Progenitor cell of endocrine pancreas (in vitro differentiated cells): ENCODE results near the gene EXO1. TPM values are rescaled to one million over a fixed set of nuclear protein-coding genes. Genes with fewer than 3 reads are reported as not detected.

ENCODE experiments used
- DNase-seq: peaks from one replicate; pipeline ENCODE4 v3.0.0; 2021; ENCODE audit warnings: low spot score; ENCODE audit not compliant: unreplicated experiment
- H3K27ac Mint-ChIP-seq: 2 replicates; pipeline ENCODE4 v1.8.0; 2021; ENCODE audit warnings: mild to moderate bottlenecking, moderate library complexity, mixed read lengths
- H3K27me3 Mint-ChIP-seq: 2 replicates; pipeline ENCODE4 v1.8.0; 2021; ENCODE audit warnings: mixed read lengths
- H3K36me3 Mint-ChIP-seq: 2 replicates; pipeline ENCODE4 v1.8.0; 2022; ENCODE audit warnings: mixed read lengths; ENCODE audit not compliant: insufficient read depth
- H3K4me1 Mint-ChIP-seq: 2 replicates; pipeline ENCODE4 v1.8.0; 2021; ENCODE audit warnings: low read depth, mixed read lengths
- H3K4me3 Mint-ChIP-seq: 2 replicates; pipeline ENCODE4 v1.8.0; 2021; ENCODE audit warnings: low read depth, mild to moderate bottlenecking, moderate library complexity, mixed read lengths
- H3K9me3 Mint-ChIP-seq: 2 replicates; pipeline ENCODE4 v1.8.0; 2021; ENCODE audit warnings: low read depth, mixed read lengths
- total RNA-seq: library from RNA; stranded (reverse); gene quantifications from 2 replicates; pipeline ENCODE4 v1.2.1, GENCODE V29; 2021
- TF ChIP-seq, protein P1 (sequence below): fragments of 200-600 bp; sonication (generic); IDR thresholded peaks from one replicate; pipeline ENCODE4 v1.5.0; 2021; ENCODE audit warnings: antibody characterized with exemption, mild to moderate bottlenecking; ENCODE audit not compliant: unreplicated experiment

Gene EXO1
- total RNA-seq, 1 donor from 2014 or later = 12.5 TPM

DNA sequence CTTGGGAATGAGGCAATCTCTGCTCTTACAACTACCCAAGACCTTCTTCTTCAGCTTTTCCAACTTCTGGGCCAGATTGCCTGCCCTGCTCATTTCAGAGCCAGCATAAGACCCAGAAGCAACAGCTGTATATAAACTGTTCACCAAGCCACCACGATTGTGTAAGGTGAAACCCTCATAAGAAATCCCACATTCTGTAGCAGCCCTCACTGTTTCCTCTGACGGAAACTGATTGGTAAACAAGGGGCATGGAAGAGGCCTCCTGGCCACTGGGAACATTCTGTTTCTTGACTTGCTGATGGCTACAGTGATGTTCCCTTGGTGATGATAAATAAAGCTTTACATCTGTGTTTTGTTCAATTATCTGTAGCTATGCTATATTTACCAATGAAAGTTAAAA, 39.7 kb upstream of the EXO1 start:
- no peak for DNase-seq
- Mint-ChIP-seq H3K27ac (no peak overlapping the region), H3K27me3 (peaks cover 7% of the 10 kb centered on the region), H3K4me1 (no peaks in the 10 kb centered on the region), H3K4me3 (no peak overlapping the region), H3K36me3 (no peaks in the 10 kb centered on the region), H3K9me3 (no peaks in the 10 kb centered on the region)
- TF ChIP-seq, protein P1, sequence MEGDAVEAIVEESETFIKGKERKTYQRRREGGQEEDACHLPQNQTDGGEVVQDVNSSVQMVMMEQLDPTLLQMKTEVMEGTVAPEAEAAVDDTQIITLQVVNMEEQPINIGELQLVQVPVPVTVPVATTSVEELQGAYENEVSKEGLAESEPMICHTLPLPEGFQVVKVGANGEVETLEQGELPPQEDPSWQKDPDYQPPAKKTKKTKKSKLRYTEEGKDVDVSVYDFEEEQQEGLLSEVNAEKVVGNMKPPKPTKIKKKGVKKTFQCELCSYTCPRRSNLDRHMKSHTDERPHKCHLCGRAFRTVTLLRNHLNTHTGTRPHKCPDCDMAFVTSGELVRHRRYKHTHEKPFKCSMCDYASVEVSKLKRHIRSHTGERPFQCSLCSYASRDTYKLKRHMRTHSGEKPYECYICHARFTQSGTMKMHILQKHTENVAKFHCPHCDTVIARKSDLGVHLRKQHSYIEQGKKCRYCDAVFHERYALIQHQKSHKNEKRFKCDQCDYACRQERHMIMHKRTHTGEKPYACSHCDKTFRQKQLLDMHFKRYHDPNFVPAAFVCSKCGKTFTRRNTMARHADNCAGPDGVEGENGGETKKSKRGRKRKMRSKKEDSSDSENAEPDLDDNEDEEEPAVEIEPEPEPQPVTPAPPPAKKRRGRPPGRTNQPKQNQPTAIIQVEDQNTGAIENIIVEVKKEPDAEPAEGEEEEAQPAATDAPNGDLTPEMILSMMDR = no peak

DNA sequence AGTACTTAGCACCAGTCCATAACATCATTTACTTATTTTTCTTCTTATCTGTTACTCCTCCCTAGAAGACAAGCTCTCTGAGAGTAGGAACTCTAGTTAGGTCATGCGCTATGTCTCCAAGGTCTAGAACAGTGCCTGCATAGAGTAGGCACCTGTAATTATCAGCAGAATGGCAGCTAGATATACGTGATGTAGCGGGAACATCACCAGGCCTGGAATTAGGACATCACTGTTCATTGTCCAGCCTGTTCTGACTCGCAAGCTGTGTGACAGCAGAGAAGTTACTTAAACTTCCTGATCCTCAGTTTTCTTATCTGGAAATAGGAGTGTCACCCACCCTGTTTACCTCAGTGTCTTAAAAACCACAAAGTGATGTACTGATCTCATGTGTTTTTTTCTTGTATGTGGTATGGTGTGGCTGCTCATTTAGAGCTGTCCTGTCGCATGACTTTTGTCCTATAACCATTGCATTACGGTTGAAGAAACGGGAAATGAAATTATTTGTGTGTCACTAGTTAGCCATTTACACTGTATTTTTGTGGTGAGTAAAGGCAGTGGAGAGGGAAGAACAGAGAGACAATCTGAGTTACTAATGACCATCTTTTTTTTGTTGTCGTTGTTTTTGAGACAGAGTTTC, 37.1 kb upstream of the EXO1 start:
- Mint-ChIP-seq H3K9me3 (no peaks in the 10 kb centered on the region), H3K27me3 (peaks cover 7% of the 10 kb centered on the region), H3K4me1 (no peaks in the 10 kb centered on the region), H3K4me3 (no peak overlapping the region), H3K36me3 (no peaks in the 10 kb centered on the region), H3K27ac (no peak overlapping the region)
- no peak for DNase-seq
- TF ChIP-seq, protein P1 = no peak

DNA sequence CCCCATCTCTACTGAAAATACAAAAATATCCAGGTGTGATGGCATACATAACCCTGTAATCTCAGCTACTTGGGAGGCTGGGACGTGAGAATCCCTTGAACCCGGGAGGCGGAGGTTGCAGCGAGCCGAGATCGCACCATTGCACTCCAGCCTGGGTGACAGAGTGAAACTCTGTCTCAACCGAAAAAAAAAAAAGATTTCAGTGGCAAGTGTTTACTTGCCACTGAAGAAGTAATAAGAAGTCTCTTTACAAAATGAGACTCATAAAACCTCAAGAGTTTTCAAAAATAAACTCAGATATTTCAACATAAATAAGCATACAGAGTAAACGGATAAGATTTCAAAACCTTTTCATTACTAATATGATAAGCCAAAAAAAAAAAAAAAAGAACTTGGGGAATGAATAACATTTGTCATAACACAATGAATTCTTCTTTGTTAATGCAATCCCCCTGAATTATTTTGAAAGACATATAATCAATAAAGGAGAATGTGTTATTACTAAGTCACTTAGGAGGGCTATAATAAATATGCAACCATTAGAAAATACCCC, 34.2 kb upstream of the EXO1 start:
- H3K4me3 Mint-ChIP-seq = no peak overlapping the region
- TF ChIP-seq, protein P1 = no peak
- H3K27ac Mint-ChIP-seq = no peak overlapping the region
- no peak for DNase-seq
- H3K36me3 Mint-ChIP-seq = no peaks in the 10 kb centered on the region
- no peaks in the 10 kb centered on the region for H3K4me1 Mint-ChIP-seq
- H3K27me3 Mint-ChIP-seq = peaks cover 20% of the 10 kb centered on the region
- no peaks in the 10 kb centered on the region for H3K9me3 Mint-ChIP-seq

DNA sequence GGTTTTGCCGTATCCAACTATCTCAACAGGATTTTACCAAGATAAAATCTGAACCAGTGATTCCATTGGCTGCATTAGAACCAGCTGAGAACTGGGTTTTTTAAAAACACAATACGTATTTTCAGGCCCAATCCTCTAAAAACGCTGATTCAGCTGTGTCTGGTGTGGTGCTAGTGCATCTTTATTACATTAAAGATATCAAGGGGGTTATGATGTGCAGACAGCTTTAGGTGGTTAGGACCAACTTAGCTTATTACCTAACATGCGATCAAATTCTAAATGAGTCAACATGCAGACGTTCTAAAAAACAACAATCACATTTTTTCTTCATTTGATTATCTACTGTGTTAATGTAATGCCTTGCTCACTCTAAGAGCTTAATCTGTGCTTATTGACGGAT, 32.0 kb upstream of the EXO1 start:
- no peaks in the 10 kb centered on the region for H3K9me3 Mint-ChIP-seq
- DNase-seq = no peak
- no peak overlapping the region for H3K4me3 Mint-ChIP-seq
- no peaks in the 10 kb centered on the region for H3K4me1 Mint-ChIP-seq
- peaks cover 20% of the 10 kb centered on the region for H3K27me3 Mint-ChIP-seq
- H3K36me3 Mint-ChIP-seq = no peaks in the 10 kb centered on the region
- TF ChIP-seq, protein P1 = no peak
- H3K27ac Mint-ChIP-seq = no peak overlapping the region

DNA sequence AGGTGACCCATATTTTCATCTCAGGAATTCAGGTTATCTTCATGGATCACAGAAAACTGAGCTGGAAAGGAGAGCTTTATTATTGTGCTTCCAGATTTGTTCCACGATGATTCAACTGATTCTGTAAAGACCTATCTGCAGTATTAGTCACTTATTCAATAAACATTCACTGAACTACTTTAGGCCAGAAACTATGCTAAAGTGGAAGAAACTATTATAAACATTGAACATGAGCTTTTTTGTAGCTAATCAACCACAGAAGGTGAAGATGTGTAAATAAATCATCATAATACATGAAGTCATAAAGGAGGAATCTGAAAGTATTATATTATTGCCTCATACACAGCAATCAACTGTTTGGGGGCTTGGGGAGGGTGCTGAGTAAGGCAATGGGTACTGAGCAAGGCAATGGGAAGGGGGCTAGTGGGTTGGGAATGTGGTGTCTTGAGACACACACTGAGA, 30.6 kb upstream of the EXO1 start:
- Mint-ChIP-seq H3K4me3 (no peak overlapping the region), H3K4me1 (no peaks in the 10 kb centered on the region), H3K27ac (no peak overlapping the region), H3K36me3 (no peaks in the 10 kb centered on the region), H3K9me3 (no peaks in the 10 kb centered on the region), H3K27me3 (peaks cover 16% of the 10 kb centered on the region)
- DNase-seq = no peak
- TF ChIP-seq, protein P1 = no peak
